ENCODE results near the gene IL17RC.

DNA sequence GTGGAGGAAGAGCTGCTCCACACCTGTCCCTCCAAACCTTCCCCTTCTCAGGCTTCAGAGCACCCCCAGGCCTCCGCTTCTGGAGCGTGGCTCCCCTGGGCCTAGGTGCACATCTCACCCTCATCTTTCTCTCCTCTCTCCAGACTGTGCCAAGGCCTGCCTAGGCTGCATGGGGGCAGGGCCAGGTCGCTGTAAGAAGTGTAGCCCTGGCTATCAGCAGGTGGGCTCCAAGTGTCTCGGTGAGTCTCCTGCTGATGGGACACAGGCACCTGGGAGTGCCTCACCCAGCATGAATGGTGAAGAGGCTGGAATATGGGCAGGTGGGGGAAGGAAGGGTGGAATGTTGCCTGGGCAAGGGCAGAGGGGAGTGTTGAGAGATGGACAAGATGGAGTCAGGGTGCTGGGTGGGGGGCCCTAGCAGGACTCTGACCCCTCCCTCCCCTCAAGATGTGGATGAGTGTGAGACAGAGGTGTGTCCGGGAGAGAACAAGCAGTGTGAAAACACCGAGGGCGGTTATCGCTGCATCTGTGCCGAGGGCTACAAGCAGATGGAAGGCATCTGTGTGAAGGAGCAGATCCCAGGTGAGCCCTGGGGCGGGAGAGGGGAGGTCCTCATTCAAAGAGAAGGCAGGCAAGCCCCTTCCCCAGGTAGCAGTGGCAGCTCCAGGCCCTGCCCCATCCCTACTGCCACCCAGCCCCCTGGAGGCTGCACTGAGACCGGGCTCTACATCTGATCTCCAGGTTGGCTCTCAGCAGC is 26.2 kb downstream of the IL17RC start:
- TF ChIP-seq EZH2 (IDR thresholded peaks at IDR 0.05) (no peak), EZH2phosphoT487 (IDR thresholded peaks at IDR 0.05) (no peak)
- TF ChIP-seq, protein P1, sequence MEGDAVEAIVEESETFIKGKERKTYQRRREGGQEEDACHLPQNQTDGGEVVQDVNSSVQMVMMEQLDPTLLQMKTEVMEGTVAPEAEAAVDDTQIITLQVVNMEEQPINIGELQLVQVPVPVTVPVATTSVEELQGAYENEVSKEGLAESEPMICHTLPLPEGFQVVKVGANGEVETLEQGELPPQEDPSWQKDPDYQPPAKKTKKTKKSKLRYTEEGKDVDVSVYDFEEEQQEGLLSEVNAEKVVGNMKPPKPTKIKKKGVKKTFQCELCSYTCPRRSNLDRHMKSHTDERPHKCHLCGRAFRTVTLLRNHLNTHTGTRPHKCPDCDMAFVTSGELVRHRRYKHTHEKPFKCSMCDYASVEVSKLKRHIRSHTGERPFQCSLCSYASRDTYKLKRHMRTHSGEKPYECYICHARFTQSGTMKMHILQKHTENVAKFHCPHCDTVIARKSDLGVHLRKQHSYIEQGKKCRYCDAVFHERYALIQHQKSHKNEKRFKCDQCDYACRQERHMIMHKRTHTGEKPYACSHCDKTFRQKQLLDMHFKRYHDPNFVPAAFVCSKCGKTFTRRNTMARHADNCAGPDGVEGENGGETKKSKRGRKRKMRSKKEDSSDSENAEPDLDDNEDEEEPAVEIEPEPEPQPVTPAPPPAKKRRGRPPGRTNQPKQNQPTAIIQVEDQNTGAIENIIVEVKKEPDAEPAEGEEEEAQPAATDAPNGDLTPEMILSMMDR (IDR thresholded peaks at IDR 0.05): no peak
